Panc1 (cell line): ENCODE measurements around the gene BRPF1. TPM values are rescaled to one million over a fixed set of nuclear protein-coding genes. Genes with fewer than 3 reads are reported as not detected.
A peak's percentile ranks its signal among the peaks of the same experiment; 100 is the strongest.

Source experiments
- ATAC-seq: fragments of 200-7000 bp; cut with Tn5 transposase; 2 replicates; pipeline ENCODE4 v1.9.1; 2020; ENCODE audit warnings: mild to moderate bottlenecking, moderate library complexity
- BruUV-seq: library from RNA; stranded (reverse); fragments of 400-500 nt; replicated peaks from 2 replicates; lab custom pipeline; 2021; lab: Mats Ljungman, UMichigan
- CTCF ChIA-PET: fragments of 300-600 bp; sonication (Branson Sonifier 250); formaldehyde crosslinking; loops from one replicate; lab custom pipeline; 2022; ENCODE audit warnings: antibody characterized with exemption; lab: Charles Lee
- POLR2A ChIA-PET: fragments of 300-600 bp; sonication (Branson Sonifier 250); formaldehyde crosslinking; loops from one replicate; lab custom pipeline; 2022; ENCODE audit warnings: antibody characterized with exemption; lab: Charles Lee
- DNase-seq: peaks from one replicate; pipeline ENCODE4 v3.0.0-alpha.2; 2010; ENCODE audit warnings: low read depth, low spot score
- H3K27ac ChIP-seq: 2 replicates; pipeline ENCODE4 v1.5.1; 2011; ENCODE audit warnings: mild to moderate bottlenecking, low read length, inconsistent platforms
- H3K27me3 ChIP-seq: fragments of 200-500 bp; sonication (Bioruptor generic); 2 replicates; pipeline ENCODE4 v1.6.0; 2014; ENCODE audit warnings: low read length, inconsistent platforms; ENCODE audit not compliant: control insufficient read depth, insufficient read depth
- H3K36me3 ChIP-seq: fragments of 200-500 bp; sonication (Bioruptor generic); 2 replicates; pipeline ENCODE4 v1.5.1; 2014; ENCODE audit warnings: inconsistent platforms, mild to moderate bottlenecking, low read length, moderate library complexity; ENCODE audit not compliant: control insufficient read depth, insufficient read depth
- H3K4me1 ChIP-seq: 2 replicates; pipeline ENCODE4 v1.5.1; 2011; ENCODE audit warnings: inconsistent platforms, mild to moderate bottlenecking, low read length, moderate library complexity; ENCODE audit not compliant: control insufficient read depth, insufficient read depth
- H3K4me3 ChIP-seq, 2 experiments: 2 replicates each; pipeline ENCODE4 v1.5.1; 2011 to 2012; ENCODE audit warnings: low read depth in 2 of 2, low read length in 2 of 2, mild to moderate bottlenecking in 2 of 2, inconsistent platforms in 1 of 2, moderate library complexity in 1 of 2
- H3K9me3 ChIP-seq: fragments of 200-500 bp; sonication (Bioruptor generic); 2 replicates; pipeline ENCODE4 v1.5.1; 2014; ENCODE audit warnings: low read depth, mild to moderate bottlenecking, inconsistent platforms, low read length, moderate library complexity; ENCODE audit not compliant: control insufficient read depth, insufficient read depth
- POLR2AphosphoS5 ChIP-seq: IDR thresholded peaks from 2 replicates; pipeline ENCODE4 v1.6.1; 2012; ENCODE audit warnings: mild to moderate bottlenecking, low read depth, low read length, moderate library complexity
- REST ChIP-seq, 2 experiments: IDR thresholded peaks; 2 replicates each; pipeline ENCODE4 v1.6.1; 2011 to 2012; ENCODE audit warnings: low read depth in 2 of 2, control low read depth in 1 of 2, low read length in 1 of 2, mild to moderate bottlenecking in 1 of 2, moderate library complexity in 1 of 2; ENCODE audit not compliant: insufficient read depth in 1 of 2
- SIN3A ChIP-seq: IDR thresholded peaks from 2 replicates; pipeline ENCODE4 v1.6.1; 2012; ENCODE audit warnings: low read depth, mild to moderate bottlenecking, low read length, moderate library complexity, borderline replicate concordance; ENCODE audit not compliant: insufficient read depth
- TCF7L2 ChIP-seq: IDR thresholded peaks from 2 replicates; pipeline ENCODE4 v1.6.1; 2011; ENCODE audit warnings: mild to moderate bottlenecking, low read depth, low read length, inconsistent platforms
- in situ Hi-C: cut with HindIII; loops from 2 replicates; pipeline ENCODE4 v1.10.0; 2016; ENCODE audit warnings: low sequenced_read_pairs, low pct_unique_long_range_greater_than_20kb
- intact Hi-C: fragments of 100-400 bp; cut with micrococcal nuclease; formaldehyde crosslinking; loops from one replicate; pipeline ENCODE4 v1.10.0; 2022; ENCODE audit not compliant: unreplicated experiment
- total RNA-seq: library from RNA; stranded (reverse); gene quantifications from one replicate; pipeline ENCODE4 v1.2.1, GENCODE V29; 2021; ENCODE audit not compliant: unreplicated experiment
- TF ChIP-seq, protein P1 (sequence below): fragments of 450-650 bp; IDR thresholded peaks from 2 replicates; pipeline ENCODE4 v1.5.1; 2017; ENCODE audit warnings: mild to moderate bottlenecking

The BRPF1 gene
- total RNA-seq, 1 experiment from 2014 or later: 17.4 TPM

- Histone ChIP-seq H3K36me3 (no peaks in the 10 kb centered on the region), H3K4me1 (0 out of 2 replicates have a peak, but pooled peaks cover 3% of the 10 kb centered on the region), H3K27ac (no peak overlapping the region), H3K9me3 (no peaks in the 10 kb centered on the region), H3K4me3 (no peak overlapping the region), H3K27me3 (no peaks in the 10 kb centered on the region)
- in situ Hi-C loops: no loop called here
- TF ChIP-seq SIN3A (no peak), POLR2AphosphoS5 (no peak), TCF7L2 (no peak)
- TF ChIP-seq, protein P1, sequence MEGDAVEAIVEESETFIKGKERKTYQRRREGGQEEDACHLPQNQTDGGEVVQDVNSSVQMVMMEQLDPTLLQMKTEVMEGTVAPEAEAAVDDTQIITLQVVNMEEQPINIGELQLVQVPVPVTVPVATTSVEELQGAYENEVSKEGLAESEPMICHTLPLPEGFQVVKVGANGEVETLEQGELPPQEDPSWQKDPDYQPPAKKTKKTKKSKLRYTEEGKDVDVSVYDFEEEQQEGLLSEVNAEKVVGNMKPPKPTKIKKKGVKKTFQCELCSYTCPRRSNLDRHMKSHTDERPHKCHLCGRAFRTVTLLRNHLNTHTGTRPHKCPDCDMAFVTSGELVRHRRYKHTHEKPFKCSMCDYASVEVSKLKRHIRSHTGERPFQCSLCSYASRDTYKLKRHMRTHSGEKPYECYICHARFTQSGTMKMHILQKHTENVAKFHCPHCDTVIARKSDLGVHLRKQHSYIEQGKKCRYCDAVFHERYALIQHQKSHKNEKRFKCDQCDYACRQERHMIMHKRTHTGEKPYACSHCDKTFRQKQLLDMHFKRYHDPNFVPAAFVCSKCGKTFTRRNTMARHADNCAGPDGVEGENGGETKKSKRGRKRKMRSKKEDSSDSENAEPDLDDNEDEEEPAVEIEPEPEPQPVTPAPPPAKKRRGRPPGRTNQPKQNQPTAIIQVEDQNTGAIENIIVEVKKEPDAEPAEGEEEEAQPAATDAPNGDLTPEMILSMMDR: no peak
- ChIA-PET CTCF (no interaction called here), POLR2A (no interaction called here)
- DNase-seq (no peak), ATAC-seq (no peak)
- no TSS peak for BruUV-seq
- intact Hi-C loops: no loop called here
Observed at GRCh38 chr3:9767418-9767817, 35.9 kb downstream of the BRPF1 start.

- Histone ChIP-seq H3K4me1 (0 out of 2 replicates have a peak, but pooled peaks cover 3% of the 10 kb centered on the region), H3K27ac (no peak overlapping the region), H3K27me3 (no peaks in the 10 kb centered on the region), H3K9me3 (no peaks in the 10 kb centered on the region), H3K36me3 (no peaks in the 10 kb centered on the region), H3K4me3 (no peak overlapping the region)
- DNase-seq (no peak), ATAC-seq (no peak)
- no TSS peak for BruUV-seq
- TF ChIP-seq POLR2AphosphoS5: no peak
- TF ChIP-seq TCF7L2: no peak
- TF ChIP-seq SIN3A: no peak
- POLR2A ChIA-PET: no interaction called here
- intact Hi-C loops: no loop called here
- in situ Hi-C loops: no loop called here
- CTCF ChIA-PET: interaction anchor here (0.6 kb wide), 1 partner anchor 47 kb away, joined by 5 read pairs; no protein-coding TSS in a partner anchor
Observed at GRCh38 chr3:9768141-9768775, 36.7 kb downstream of the BRPF1 start.

DNA sequence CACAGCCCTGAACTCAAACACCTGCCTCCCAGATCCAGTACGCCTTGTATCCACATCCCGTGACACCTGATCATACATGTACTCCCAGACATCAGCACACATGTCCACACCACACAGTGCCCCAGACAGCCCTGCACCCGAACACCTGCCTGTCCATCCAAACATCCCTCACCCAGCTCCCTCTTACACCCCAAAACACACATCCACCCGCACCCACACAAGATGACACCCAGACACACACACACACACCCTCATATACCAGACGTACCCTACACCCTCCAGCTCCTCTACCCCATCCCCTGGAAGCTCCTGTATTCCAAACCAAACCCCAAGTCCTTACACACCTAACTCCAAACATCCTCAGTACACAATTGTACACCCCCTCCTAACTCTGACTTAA lies 37.5 kb downstream of the BRPF1 start:
- BruUV-seq: no TSS peak
- POLR2A ChIA-PET: no interaction called here

More for the DNA sequence above, 37.5 kb downstream of the BRPF1 start:
- intact Hi-C loops (no loop called here), in situ Hi-C loops (no loop called here)
- DNase-seq: no peak
- Histone ChIP-seq H3K4me1 (0 out of 2 replicates have a peak, but pooled peaks cover 3% of the 10 kb centered on the region), H3K36me3 (no peaks in the 10 kb centered on the region), H3K27ac (peak overlapping the region; percentile 35; the same call in 1 of the 2 replicates), H3K4me3 (peak overlapping the region; percentile 50 to 54), H3K27me3 (no peaks in the 10 kb centered on the region), H3K9me3 (no peaks in the 10 kb centered on the region)
- no peak for ATAC-seq
- CTCF ChIA-PET: no interaction called here
- no peak for TF ChIP-seq SIN3A
- TF ChIP-seq TCF7L2: no peak
- TF ChIP-seq POLR2AphosphoS5: no peak
- no peak for TF ChIP-seq REST (IDR thresholded peaks at IDR 0.05; ENCODE audit: insufficient read depth in 1 of 2, low read depth in 2 of 2, low read length in 1 of 2)
- TF ChIP-seq, protein P1: no peak
